Measurements from ENCODE around the gene DNAJA2. TPM values are rescaled to one million over a fixed set of nuclear protein-coding genes. Genes with fewer than 3 reads are reported as not detected.

The DNAJA2 gene
- polyA plus RNA-seq, 1 donor (not counting 4 experiments of a cell fraction or from before 2014, with no cell fraction given) = 36.3 TPM

DNA sequence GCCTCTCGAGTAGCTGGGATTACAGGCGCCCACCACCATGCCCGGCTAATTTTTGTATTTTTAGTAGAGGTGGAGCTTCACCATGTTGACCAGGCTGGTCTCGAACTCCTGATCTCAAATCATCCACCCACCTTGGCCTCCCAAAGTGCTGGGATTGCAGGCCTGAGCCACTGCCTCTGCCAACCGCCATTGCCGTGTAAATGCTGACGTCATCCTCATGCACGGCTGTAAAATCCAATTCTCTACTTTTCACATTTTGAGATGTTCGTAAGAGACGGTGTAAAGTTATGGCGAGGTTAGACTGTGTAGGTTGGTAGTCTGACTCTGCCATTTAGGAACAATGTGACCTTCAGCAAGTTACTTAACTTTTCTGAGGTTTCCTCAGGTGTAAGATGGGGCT is 1.7 kb upstream of the DNAJA2 start:
- dilution Hi-C loops (cut with MboI; ENCODE audit: extremely low pct_ligation_motif_present, low sequenced_read_pairs) = no loop called here
- Histone ChIP-seq H3K9ac (ENCODE audit: control insufficient read depth, extremely low read depth, insufficient read depth, low read length) (no peak overlapping the region), H3K9me1 (ENCODE audit: control insufficient read depth, extremely low read depth, insufficient read depth, low read length) (no peaks in the 10 kb centered on the region), H3K79me2 (ENCODE audit: control insufficient read depth, insufficient read depth, low read length) (peaks cover 33% of the 10 kb centered on the region), H3K4me2 (ENCODE audit: control insufficient read depth, extremely low read depth, insufficient read depth, low read depth, low read length) (no peak overlapping the region), H3K4me3 (ENCODE audit: control insufficient read depth in 2 of 3, extremely low read depth in 1 of 3, insufficient read depth in 2 of 3, low read depth in 1 of 3, low read length in 3 of 3) (no peak overlapping the region), H3K27ac (ENCODE audit: control insufficient read depth, insufficient read depth, low read length) (no peak overlapping the region), H3K4me1 (ENCODE audit: control insufficient read depth, extremely low read depth, insufficient read depth, low read length) (peaks cover 20% of the 10 kb centered on the region), H3K27me3 (ENCODE audit: control insufficient read depth, extremely low read depth, insufficient read depth, low read length) (no peaks in the 10 kb centered on the region), H4K20me1 (ENCODE audit: control insufficient read depth, extremely low read depth, insufficient read depth, low read length) (no peaks in the 10 kb centered on the region), H2AFZ (ENCODE audit: control insufficient read depth, low read length) (no peak overlapping the region), H3K36me3 (ENCODE audit: control insufficient read depth in 2 of 2, extremely low read depth in 1 of 2, insufficient read depth in 2 of 2, low read length in 2 of 2) (peaks cover 3% of the 10 kb centered on the region in 2 experiments), H3K9me3 (ENCODE audit: control insufficient read depth, low read depth, low read length) (no peaks in the 10 kb centered on the region)
- DNase-seq (ENCODE audit: low read depth, low spot score) = no peak
- no peak for FAIRE-seq
- TF ChIP-seq, protein P1, sequence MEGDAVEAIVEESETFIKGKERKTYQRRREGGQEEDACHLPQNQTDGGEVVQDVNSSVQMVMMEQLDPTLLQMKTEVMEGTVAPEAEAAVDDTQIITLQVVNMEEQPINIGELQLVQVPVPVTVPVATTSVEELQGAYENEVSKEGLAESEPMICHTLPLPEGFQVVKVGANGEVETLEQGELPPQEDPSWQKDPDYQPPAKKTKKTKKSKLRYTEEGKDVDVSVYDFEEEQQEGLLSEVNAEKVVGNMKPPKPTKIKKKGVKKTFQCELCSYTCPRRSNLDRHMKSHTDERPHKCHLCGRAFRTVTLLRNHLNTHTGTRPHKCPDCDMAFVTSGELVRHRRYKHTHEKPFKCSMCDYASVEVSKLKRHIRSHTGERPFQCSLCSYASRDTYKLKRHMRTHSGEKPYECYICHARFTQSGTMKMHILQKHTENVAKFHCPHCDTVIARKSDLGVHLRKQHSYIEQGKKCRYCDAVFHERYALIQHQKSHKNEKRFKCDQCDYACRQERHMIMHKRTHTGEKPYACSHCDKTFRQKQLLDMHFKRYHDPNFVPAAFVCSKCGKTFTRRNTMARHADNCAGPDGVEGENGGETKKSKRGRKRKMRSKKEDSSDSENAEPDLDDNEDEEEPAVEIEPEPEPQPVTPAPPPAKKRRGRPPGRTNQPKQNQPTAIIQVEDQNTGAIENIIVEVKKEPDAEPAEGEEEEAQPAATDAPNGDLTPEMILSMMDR (optimal IDR thresholded peaks at IDR 0.05 in 1 of 3, IDR thresholded peaks at IDR 0.05 in 1 of 3, conservative IDR thresholded peaks at IDR 0.05 in 1 of 3; ENCODE audit: extremely low read depth in 1 of 3, insufficient read depth in 2 of 3, low read length in 3 of 3) = no peak
- TF ChIP-seq EZH2 (IDR thresholded peaks at IDR 0.05; ENCODE audit: low read length) = no peak

DNA sequence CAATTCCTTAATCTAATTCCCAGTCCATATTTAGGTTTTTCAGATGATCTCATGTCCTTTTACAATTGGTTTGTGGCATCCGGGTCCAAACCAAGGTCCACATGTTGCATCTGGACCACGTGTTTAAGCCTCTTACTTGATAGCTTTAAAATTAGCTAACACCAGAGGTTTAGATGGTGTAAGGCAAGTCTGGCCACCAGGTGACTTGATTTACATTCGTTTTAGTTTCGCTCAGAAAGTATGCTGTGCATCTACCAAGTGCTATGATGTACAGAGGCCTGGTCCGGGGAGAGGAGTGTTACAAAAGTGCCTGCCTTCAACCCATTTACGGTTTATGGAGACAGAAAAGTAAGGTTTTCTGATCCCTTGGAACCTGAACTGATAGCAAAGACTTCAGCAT is 878 bp upstream of the DNAJA2 start:
- dilution Hi-C loops (cut with MboI; ENCODE audit: extremely low pct_ligation_motif_present, low sequenced_read_pairs) = no loop called here
- no peak for FAIRE-seq
- Histone ChIP-seq H3K4me3 (ENCODE audit: control insufficient read depth in 2 of 3, extremely low read depth in 1 of 3, insufficient read depth in 2 of 3, low read depth in 1 of 3, low read length in 3 of 3) (peak overlapping the region; percentile 93 to 99 (median 95)), H3K79me2 (ENCODE audit: control insufficient read depth, insufficient read depth, low read length) (peaks cover 41% of the 10 kb centered on the region), H3K27me3 (ENCODE audit: control insufficient read depth, extremely low read depth, insufficient read depth, low read length) (no peaks in the 10 kb centered on the region), H3K9ac (ENCODE audit: control insufficient read depth, extremely low read depth, insufficient read depth, low read length) (peak overlapping the region; percentile 83), H4K20me1 (ENCODE audit: control insufficient read depth, extremely low read depth, insufficient read depth, low read length) (peaks cover 2% of the 10 kb centered on the region), H3K4me1 (ENCODE audit: control insufficient read depth, extremely low read depth, insufficient read depth, low read length) (peaks cover 22% of the 10 kb centered on the region), H3K27ac (ENCODE audit: control insufficient read depth, insufficient read depth, low read length) (peak overlapping the region; percentile 94), H2AFZ (ENCODE audit: control insufficient read depth, low read length) (peak overlapping the region; percentile 92), H3K4me2 (ENCODE audit: control insufficient read depth, extremely low read depth, insufficient read depth, low read depth, low read length) (peak overlapping the region; percentile 82), H3K9me1 (ENCODE audit: control insufficient read depth, extremely low read depth, insufficient read depth, low read length) (no peaks in the 10 kb centered on the region), H3K9me3 (ENCODE audit: control insufficient read depth, low read depth, low read length) (no peaks in the 10 kb centered on the region), H3K36me3 (ENCODE audit: control insufficient read depth in 2 of 2, extremely low read depth in 1 of 2, insufficient read depth in 2 of 2, low read length in 2 of 2) (peaks cover 4% of the 10 kb centered on the region in 2 experiments)
- DNase-seq (ENCODE audit: low read depth, low spot score) = no peak
- TF ChIP-seq, protein P1 (optimal IDR thresholded peaks at IDR 0.05 in 1 of 3, IDR thresholded peaks at IDR 0.05 in 1 of 3, conservative IDR thresholded peaks at IDR 0.05 in 1 of 3; ENCODE audit: extremely low read depth in 1 of 3, insufficient read depth in 2 of 3, low read length in 3 of 3) = no peak
- no peak for TF ChIP-seq EZH2 (IDR thresholded peaks at IDR 0.05; ENCODE audit: low read length)
